HG03378 (cell line): ENCODE measurements around the gene IGF2BP3.

ENCODE experiments used
- ATAC-seq: cut with Tn5 transposase; IDR thresholded peaks from one replicate; pipeline ENCODE4 v1.9.1; 2021; ENCODE audit warnings: mild to moderate bottlenecking, moderate library complexity; ENCODE audit not compliant: unreplicated experiment

The IGF2BP3 gene

GRCh38 chr7:23272275-23272674 is 198.0 kb downstream of the IGF2BP3 start:
- ATAC-seq: no peak

DNA sequence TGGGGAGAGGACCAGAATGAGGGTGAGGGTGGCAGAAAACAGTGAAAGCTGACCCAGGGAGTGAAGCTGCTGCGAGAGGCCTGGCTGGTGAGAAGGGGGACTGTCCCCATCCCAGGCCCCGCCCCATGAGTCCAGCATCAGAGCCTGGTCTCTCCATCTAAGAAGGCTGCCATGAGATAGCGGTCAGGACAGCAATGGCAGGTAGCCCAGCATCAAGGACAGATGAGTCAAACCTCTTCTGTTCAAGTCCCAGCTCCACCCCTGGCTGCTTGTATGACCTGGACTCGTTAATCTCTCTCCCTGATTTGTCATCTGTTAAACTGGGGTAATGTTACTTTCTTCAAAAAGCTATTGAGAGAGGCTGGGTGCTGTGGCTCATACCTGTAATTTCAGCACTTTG is 201.5 kb downstream of the IGF2BP3 start:
- ATAC-seq: no peak

GRCh38 chr7:23268167-23268566 is 202.1 kb downstream of the IGF2BP3 start:
- ATAC-seq: no peak

- ATAC-seq: no peak
These were observed 202.9 kb downstream of the IGF2BP3 start for GRCh38 chr7:23267357-23267756.

DNA sequence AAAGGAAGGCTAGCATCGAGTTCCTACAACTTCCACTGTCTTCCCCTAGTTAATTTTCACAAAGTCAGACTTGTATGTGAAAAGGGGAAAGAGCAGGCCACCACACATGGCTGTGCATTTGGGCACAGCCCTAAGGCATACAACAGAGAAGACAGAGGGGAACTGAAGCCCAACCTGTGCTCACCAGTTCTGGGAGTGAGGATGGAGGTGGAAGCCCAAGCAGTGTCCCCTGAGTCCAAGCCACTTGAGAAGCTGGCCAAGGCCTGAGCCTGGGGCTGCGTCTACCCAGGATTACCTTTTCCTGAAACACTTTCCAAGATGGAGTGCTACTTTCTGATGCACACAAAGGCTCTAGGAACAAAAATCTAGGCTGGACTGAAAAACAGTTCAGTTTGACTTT is 203.4 kb downstream of the IGF2BP3 start:
- ATAC-seq: no peak

GRCh38 chr7:23264916-23265458 is 205.3 kb downstream of the IGF2BP3 start:
- no peak for ATAC-seq

DNA sequence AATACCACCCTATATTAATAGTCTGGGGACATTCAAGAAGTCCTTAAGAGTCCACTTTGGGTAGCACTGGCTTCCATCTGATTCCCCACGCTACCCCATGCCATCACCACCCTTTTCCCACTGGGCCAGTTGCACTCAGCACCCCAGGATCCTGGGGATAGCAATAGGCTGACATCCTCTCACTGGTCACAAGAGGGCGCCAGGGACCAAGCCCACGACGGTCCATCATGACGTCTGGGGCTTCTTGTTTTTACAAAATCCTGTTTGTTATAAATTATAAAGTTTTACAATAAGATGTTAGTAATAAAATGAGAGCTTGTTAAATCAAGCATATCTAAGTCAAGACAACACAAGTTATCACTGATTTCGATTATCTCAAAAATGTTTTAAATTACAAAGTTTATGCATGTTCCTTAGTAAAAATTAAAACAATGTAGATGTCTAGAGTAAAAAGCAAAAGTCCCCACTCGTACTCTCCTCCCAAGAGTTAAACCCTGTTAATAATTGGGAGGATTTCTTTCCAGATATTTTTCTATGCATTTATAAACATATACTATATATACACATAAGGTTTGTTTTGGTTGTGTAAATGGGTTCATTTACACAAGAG is 208.3 kb downstream of the IGF2BP3 start:
- ATAC-seq: peak; percentile 89

GRCh38 chr7:23260371-23260770 is 209.9 kb downstream of the IGF2BP3 start:
- ATAC-seq: no peak
